ENCODE data around the gene SCN4A. TPM values are rescaled to one million over a fixed set of nuclear protein-coding genes. Genes with fewer than 3 reads are reported as not detected.

SCN4A gene
- total and polyA plus RNA-seq, 2 of the 13 experiments (the other 11 are each of a cell fraction or from before 2014, with no cell fraction given): 0.02 to 0.03 TPM

GRCh38 chr17:64007838-64008282 is 35.1 kb upstream of the SCN4A start:
- no peaks in the 10 kb centered on the region for H3K27me3 ChIP-seq (ENCODE audit: control insufficient read depth in 1 of 2, insufficient read depth in 2 of 2, low read length in 2 of 2)
- H3K27ac ChIP-seq (ENCODE audit: extremely low read length, insufficient read depth, low read length): peak overlapping the region; percentile 1
- no peaks in the 10 kb centered on the region for H3K79me2 ChIP-seq (ENCODE audit: insufficient read depth, low read length)
- H3K4me3 ChIP-seq (replicated peaks in 1 of 3; ENCODE audit: insufficient read depth in 1 of 3, low read depth in 2 of 3, low read length in 3 of 3): peak overlapping the region in 1 of 3 experiments; percentile 32; a peak in 2 of 6 replicates
- ChIA-PET CTCF (ENCODE audit: low intra/inter-chr PET ratio, low total read pairs) (no interaction called here), POLR2A (interaction anchor here (0.7 to 1.2 kb wide), 2 partner anchors 14 to 86 kb away, joined by 3 read pairs; no protein-coding TSS in a partner anchor)
- BruUV-seq (replicated peaks): no TSS peak
- ATAC-seq (peak; percentile 62), FAIRE-seq (peak; percentile 61), DNase-seq (ENCODE audit: low spot score) (peak; percentile 52)
- intact Hi-C loops (cut with micrococcal nuclease; ENCODE audit: unreplicated experiment): loop anchor here (5.0 kb wide), 1 partner anchor 1639 kb away; no protein-coding TSS in a partner anchor
- peak overlapping the region; percentile 81 for H3K4me2 ChIP-seq (ENCODE audit: low read depth, low read length)
- no peaks in the 10 kb centered on the region for H3K9me3 ChIP-seq (ENCODE audit: low read length)
- in situ Hi-C loops (cut with HindIII; ENCODE audit: extremely low pct_ligation_motif_present, low pct_unique_long_range_greater_than_20kb): no loop called here
- H4K20me1 ChIP-seq (ENCODE audit: insufficient read depth, low read length): no peaks in the 10 kb centered on the region
- no peaks in the 10 kb centered on the region; a peak in 1 of 5 replicates for H3K36me3 ChIP-seq (replicated peaks in 1 of 2; ENCODE audit: control insufficient read depth in 1 of 2, insufficient read depth in 2 of 2, low read length in 2 of 2)
- peaks cover 53% of the 10 kb centered on the region for H3K4me1 ChIP-seq (ENCODE audit: insufficient read depth, low read length)
- H2AFZ ChIP-seq (ENCODE audit: low read length): no peak overlapping the region
- 2% methylated on average over 5 of the region's 5 CpGs for WGBS (ENCODE audit: low lambda C conversion rate)
- H3K9ac ChIP-seq (ENCODE audit: insufficient read depth, low read depth, low read length): 0 out of 2 replicates have a peak overlapping the region, but pooled peaks have one; percentile 18
- no peak for TF ChIP-seq ZNF550 (CRISPR knock-in tag; IDR thresholded peaks at IDR 0.05; ENCODE audit: borderline replicate concordance)
- TF ChIP-seq SRSF4 (IDR thresholded peaks at IDR 0.05; ENCODE audit: low read depth, low read length, poor library complexity, severe bottlenecking): no peak
- TF ChIP-seq KDM5B (CRISPR knock-in tag; IDR thresholded peaks at IDR 0.05; ENCODE audit: borderline replicate concordance): no peak
- no peak for TF ChIP-seq RNF219 (CRISPR knock-in tag; IDR thresholded peaks at IDR 0.05)
- no peak for TF ChIP-seq NBN (conservative IDR thresholded peaks at IDR 0.05)
- no peak for TF ChIP-seq JUND (CRISPR knock-in tag; IDR thresholded peaks at IDR 0.05)
- TF ChIP-seq RXRA (CRISPR knock-in tag; IDR thresholded peaks at IDR 0.05): peak; percentile 69
- 0 out of 2 replicates have a peak, but pooled peaks have one; percentile 10 for TF ChIP-seq ARID4A (CRISPR knock-in tag; IDR thresholded peaks at IDR 0.05; ENCODE audit: borderline replicate concordance)
- peak; percentile 65; the same call in 1 of the 2 replicates for TF ChIP-seq RXRB (CRISPR knock-in tag; IDR thresholded peaks at IDR 0.05; ENCODE audit: borderline replicate concordance)
- no peak for TF ChIP-seq NFIC (IDR thresholded peaks at IDR 0.05; ENCODE audit: low read length)
- TF ChIP-seq ZNF562 (CRISPR knock-in tag; IDR thresholded peaks at IDR 0.05; ENCODE audit: borderline replicate concordance): no peak
- no peak for TF ChIP-seq EZH2 (conservative IDR thresholded peaks at IDR 0.05; ENCODE audit: low read depth, low read length)
- no peak for TF ChIP-seq FOXK1 (CRISPR knock-in tag; IDR thresholded peaks at IDR 0.05; ENCODE audit: borderline replicate concordance, low read depth)
- TF ChIP-seq XRCC5 (optimal IDR thresholded peaks at IDR 0.05; ENCODE audit: low read length): peak; percentile 54
- 0 out of 2 replicates have a peak, but pooled peaks have one; percentile 13 for TF ChIP-seq ZNF430 (CRISPR knock-in tag; IDR thresholded peaks at IDR 0.05)
- TF ChIP-seq ZNF546 (CRISPR knock-in tag; conservative IDR thresholded peaks at IDR 0.05): peak; percentile 48; the same call in 1 of the 2 replicates
- no peak for TF ChIP-seq ZNF678 (CRISPR knock-in tag; IDR thresholded peaks at IDR 0.05)
- no peak for TF ChIP-seq FOXA1 (IDR thresholded peaks at IDR 0.05)
- peak; percentile 77 for TF ChIP-seq FOXA1 (CRISPR knock-in tag; IDR thresholded peaks at IDR 0.05)
- TF ChIP-seq NCOR1 (IDR thresholded peaks at IDR 0.05; ENCODE audit: borderline replicate concordance, low read length): no peak

Data from HepG2 (cell line).